ENCODE results near the gene MMP3. TPM values are rescaled to one million over a fixed set of nuclear protein-coding genes. Genes with fewer than 3 reads are reported as not detected.

The MMP3 gene
- total and polyA plus RNA-seq, 11 donors = not detected

GRCh38 chr11:102812188-102812587 lies 31.2 kb downstream of the MMP3 start:
- peaks cover 0 to 11% (median 0%) of the 10 kb centered on the region in 12 donors for H3K9me3 ChIP-seq

GRCh38 chr11:102810950-102811660 lies 32.3 kb downstream of the MMP3 start:
- DNase-seq = no peak
- 7 to 13% (median 11%) methylated on average over 3 of the region's 3 CpGs for whole genome bisulfite sequencing, 4 donors
- H3K27ac ChIP-seq = no peak overlapping the region
- TF ChIP-seq POLR2A (IDR thresholded peaks at IDR 0.05) (no peak), CTCF (IDR thresholded peaks at IDR 0.05) (peak in 6 of 12 donors; percentile 10 to 28 (median 13))
- intact Hi-C loops (cut with DNase I) = no loop called here
- H3K36me3 ChIP-seq = no peaks in the 10 kb centered on the region
- H3K27me3 ChIP-seq = peaks cover 0 to 6% (median 0%) of the 10 kb centered on the region in 9 donors
- no peak for ATAC-seq
- peaks cover 0 to 8% (median 0%) of the 10 kb centered on the region in 12 donors for H3K9me3 ChIP-seq
- H3K4me1 ChIP-seq = no peaks in the 10 kb centered on the region
- H3K4me3 ChIP-seq = no peak overlapping the region

More at GRCh38 chr11:102812188-102812587, 31.2 kb downstream of the MMP3 start:
- Histone ChIP-seq H3K27ac (no peak overlapping the region), H3K36me3 (no peaks in the 10 kb centered on the region), H3K27me3 (peaks cover 0 to 6% (median 0%) of the 10 kb centered on the region in 9 donors), H3K4me3 (no peak overlapping the region), H3K4me1 (no peaks in the 10 kb centered on the region)
- DNase-seq = no peak
- no peak for TF ChIP-seq POLR2A (IDR thresholded peaks at IDR 0.05)
- no peak for TF ChIP-seq CTCF (IDR thresholded peaks at IDR 0.05)
- no peak for ATAC-seq
- intact Hi-C loops (cut with DNase I) = no loop called here
- WGBS, 4 donors = 73 to 87% (median 78%) methylated on average over 3 of the region's 3 CpGs

GRCh38 chr11:102809971-102810370 lies 33.4 kb downstream of the MMP3 start:
- Histone ChIP-seq H3K36me3 (no peaks in the 10 kb centered on the region), H3K27ac (no peak overlapping the region), H3K27me3 (peaks cover 0 to 6% (median 0%) of the 10 kb centered on the region in 9 donors), H3K4me1 (no peaks in the 10 kb centered on the region), H3K9me3 (no peaks in the 10 kb centered on the region), H3K4me3 (no peak overlapping the region)
- intact Hi-C loops (cut with DNase I) = no loop called here
- 50 to 54% (median 51%) methylated on average over 2 of the region's 2 CpGs for WGBS, 4 donors
- ATAC-seq (no peak), DNase-seq (no peak)
- no peak for TF ChIP-seq CTCF (IDR thresholded peaks at IDR 0.05)

- WGBS, 4 donors = 53 to 82% (median 66%) methylated on average over 10 to 19 of the region's 19 CpGs
- H3K36me3 ChIP-seq = no peaks in the 10 kb centered on the region
- ATAC-seq (no peak), DNase-seq (no peak)
- intact Hi-C loops (cut with DNase I) = no loop called here
- H3K4me1 ChIP-seq = no peaks in the 10 kb centered on the region
- no peak for TF ChIP-seq POLR2A (IDR thresholded peaks at IDR 0.05)
- no peak for TF ChIP-seq CTCF (IDR thresholded peaks at IDR 0.05)
- H3K9me3 ChIP-seq = no peaks in the 10 kb centered on the region
- H3K27ac ChIP-seq = no peak overlapping the region
- no peak overlapping the region for H3K4me3 ChIP-seq
- H3K27me3 ChIP-seq = peaks cover 0 to 6% (median 0%) of the 10 kb centered on the region in 9 donors
Observed at GRCh38 chr11:102807921-102808320, 35.5 kb downstream of the MMP3 start.
